CD8-positive, alpha-beta memory T cell (primary cell): ENCODE measurements around the gene PTPN7. TPM values are rescaled to one million over a fixed set of nuclear protein-coding genes. Genes with fewer than 3 reads are reported as not detected.

Experiments used
- CTCF ChIA-PET: fragments of 350-600 bp; sonication (Branson Sonifier 250); formaldehyde crosslinking; loops from one replicate; lab custom pipeline; 2021; ENCODE audit warnings: antibody characterized with exemption; lab: Charles Lee
- POLR2A ChIA-PET: fragments of 350-600 bp; sonication (Branson Sonifier 250); formaldehyde crosslinking; loops from one replicate; lab custom pipeline; 2021; ENCODE audit warnings: antibody characterized with exemption; lab: Charles Lee
- DNase-seq, 5 donors: peaks; one replicate each; pipeline versions ENCODE4 v3.0.0 to v3.0.0-alpha.2; 2020 to 2022; ENCODE audit warnings: mixed read lengths in 1 of 5
- H3K27ac ChIP-seq: one replicate; pipeline ENCODE4 v1.7.0; 2013; ENCODE audit warnings: low read depth, mild to moderate bottlenecking, low read length, moderate library complexity
- H3K27me3 ChIP-seq: 2 replicates; pipeline ENCODE4 v1.7.0; 2013; ENCODE audit warnings: low read length, mild to moderate bottlenecking; ENCODE audit not compliant: insufficient read depth, poor library complexity, severe bottlenecking
- H3K36me3 ChIP-seq: 2 replicates; pipeline ENCODE4 v1.7.0; 2013; ENCODE audit warnings: mild to moderate bottlenecking, low read length, moderate library complexity; ENCODE audit not compliant: insufficient read depth
- H3K4me1 ChIP-seq: 2 replicates; pipeline ENCODE4 v1.7.0; 2013; ENCODE audit warnings: mild to moderate bottlenecking, low read length, moderate library complexity; ENCODE audit not compliant: insufficient read depth
- H3K4me3 ChIP-seq: 2 replicates; pipeline ENCODE4 v1.7.0; 2013; ENCODE audit warnings: mild to moderate bottlenecking, low read length
- H3K9me3 ChIP-seq: 2 replicates; pipeline ENCODE4 v1.7.0; 2013; ENCODE audit warnings: mild to moderate bottlenecking, low read length
- H3K27ac Mint-ChIP-seq, 8 donors: one replicate each; pipeline ENCODE4 v1.8.0; 2020 to 2021; ENCODE audit warnings: mixed read lengths in 8 of 8, mild to moderate bottlenecking in 6 of 8, inconsistent platforms in 3 of 8, moderate library complexity in 3 of 8
- H3K27me3 Mint-ChIP-seq, 2 donors: one replicate each; pipeline ENCODE4 v1.8.0; 2020 to 2021; ENCODE audit warnings: mixed read lengths in 2 of 2, mild to moderate bottlenecking in 1 of 2, moderate library complexity in 1 of 2
- H3K36me3 Mint-ChIP-seq, 3 donors: one replicate each; pipeline ENCODE4 v1.8.0; 2020 to 2021; ENCODE audit warnings: mixed read lengths in 3 of 3, inconsistent platforms in 1 of 3, mild to moderate bottlenecking in 1 of 3
- H3K4me1 Mint-ChIP-seq, 3 donors: one replicate each; pipeline ENCODE4 v1.8.0; 2020 to 2021; ENCODE audit warnings: mixed read lengths in 3 of 3, inconsistent platforms in 1 of 3, mild to moderate bottlenecking in 1 of 3
- H3K4me3 Mint-ChIP-seq, 7 donors: one replicate each; pipeline ENCODE4 v1.8.0; 2020 to 2021; ENCODE audit warnings: mixed read lengths in 7 of 7, mild to moderate bottlenecking in 6 of 7, moderate library complexity in 4 of 7, inconsistent platforms in 2 of 7
- H3K9me3 Mint-ChIP-seq, 5 donors: one replicate each; pipeline ENCODE4 v1.8.0; 2020 to 2022; ENCODE audit warnings: mixed read lengths in 5 of 5, mild to moderate bottlenecking in 3 of 5, moderate library complexity in 2 of 5, inconsistent platforms in 1 of 5
- polyA plus RNA-seq: library from polyadenylated mRNA; unstranded; fragments of 300-500 nt; fragmentation: Illumina TruSeq; gene quantifications from one replicate; pipeline ENCODE4 v1.2.3, GENCODE V29; 2021
- total RNA-seq, 2 experiments: library from RNA; stranded (reverse); gene quantifications; one replicate each; pipeline ENCODE4 v1.2.3, GENCODE V29; 2021

PTPN7 gene
- total and polyA plus RNA-seq, 3 experiments from 2014 or later: 91.4 to 449 (median 446) TPM

DNA sequence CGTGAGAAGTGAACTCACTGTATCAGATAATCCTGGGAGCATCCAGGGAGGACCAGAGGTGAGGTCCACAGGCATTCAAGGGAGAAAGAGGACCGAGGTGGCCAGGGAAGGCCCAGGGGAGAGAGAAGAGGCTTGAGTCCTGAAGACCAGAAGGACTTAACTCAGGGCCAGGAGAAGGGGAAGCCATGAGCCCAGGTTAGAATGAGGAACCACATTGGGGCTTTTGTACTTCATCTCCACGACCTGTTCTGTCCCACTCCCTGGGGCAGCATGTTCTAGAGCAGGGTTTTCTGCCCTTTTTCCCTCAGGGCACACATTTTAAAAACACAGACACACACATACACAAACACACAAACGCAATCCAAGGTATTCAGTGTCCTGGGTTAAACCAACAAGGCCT, 41.6 kb upstream of the PTPN7 start:
- H3K36me3 Mint-ChIP-seq: no peaks in the 10 kb centered on the region
- Histone ChIP-seq H3K27ac (no peak overlapping the region), H3K4me1 (peaks cover 54% of the 10 kb centered on the region), H3K4me3 (no peak overlapping the region), H3K9me3 (no peaks in the 10 kb centered on the region), H3K36me3 (no peaks in the 10 kb centered on the region), H3K27me3 (no peaks in the 10 kb centered on the region)
- H3K4me3 Mint-ChIP-seq: peak overlapping the region in 1 of 7 donors; percentile 37
- POLR2A ChIA-PET: no interaction called here
- peaks cover 24 to 48% (median 27%) of the 10 kb centered on the region in 3 donors for H3K4me1 Mint-ChIP-seq
- no peaks in the 10 kb centered on the region for H3K27me3 Mint-ChIP-seq
- no peak for DNase-seq
- H3K27ac Mint-ChIP-seq: peak overlapping the region; percentile 73 to 93 (median 86)
- no peaks in the 10 kb centered on the region for H3K9me3 Mint-ChIP-seq
- CTCF ChIA-PET: interaction anchor here (1.2 kb wide), 2 partner anchors 9 to 12 kb away, joined by 3 to 4 read pairs; partner anchors contain the start of gene LGR6

- POLR2A ChIA-PET: interaction anchor here (0.5 kb wide), 1 partner anchor 189 kb away, joined by 4 read pairs; no protein-coding TSS in a partner anchor
- peak overlapping the region; percentile 23 to 85 (median 58) for H3K4me3 Mint-ChIP-seq
- no peaks in the 10 kb centered on the region for H3K9me3 ChIP-seq
- no peak overlapping the region for H3K27ac ChIP-seq
- H3K27me3 Mint-ChIP-seq: no peaks in the 10 kb centered on the region
- H3K4me1 Mint-ChIP-seq: peaks cover 30 to 52% (median 33%) of the 10 kb centered on the region in 3 donors
- no peaks in the 10 kb centered on the region for H3K27me3 ChIP-seq
- H3K4me3 ChIP-seq: no peak overlapping the region
- peaks cover 60% of the 10 kb centered on the region for H3K4me1 ChIP-seq
- no peaks in the 10 kb centered on the region for H3K9me3 Mint-ChIP-seq
- CTCF ChIA-PET: interaction anchor here (1.2 to 2.1 kb wide), 2 partner anchors 8 to 12 kb away, joined by 4 to 7 read pairs; partner anchors contain the start of gene LGR6
- no peaks in the 10 kb centered on the region for H3K36me3 ChIP-seq
- peak overlapping the region; percentile 73 to 97 (median 86) for H3K27ac Mint-ChIP-seq
- H3K36me3 Mint-ChIP-seq: no peaks in the 10 kb centered on the region
- peak in 2 of 5 donors; percentile 16 to 34 for DNase-seq
Measured at GRCh38 chr1:202201266-202201665, 40.9 kb upstream of the PTPN7 start.

DNA sequence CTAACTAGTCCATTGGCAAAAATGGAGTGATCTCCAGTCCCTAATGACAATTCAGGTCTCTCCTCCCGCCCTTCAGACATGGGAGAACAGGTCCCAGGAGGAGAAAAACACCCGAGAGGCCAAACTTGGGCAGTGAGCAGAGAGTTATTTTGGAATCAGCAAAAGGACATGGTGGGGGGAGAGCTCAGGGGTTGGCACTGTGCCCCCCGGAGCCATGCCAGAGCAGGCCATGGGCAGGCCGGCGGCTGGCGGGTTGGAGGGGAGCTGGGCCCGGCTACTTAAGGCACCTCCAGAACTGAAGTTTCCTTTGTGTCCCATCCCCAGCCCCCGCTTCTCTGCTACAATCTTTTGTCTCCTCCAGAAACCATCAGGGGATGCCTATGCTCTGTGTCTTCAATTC, 40.3 kb upstream of the PTPN7 start:
- POLR2A ChIA-PET: no interaction called here
- peak overlapping the region in 7 of 8 donors; percentile 73 to 97 (median 87) for H3K27ac Mint-ChIP-seq
- Histone ChIP-seq H3K9me3 (no peaks in the 10 kb centered on the region), H3K27me3 (no peaks in the 10 kb centered on the region), H3K36me3 (no peaks in the 10 kb centered on the region), H3K4me1 (peaks cover 60% of the 10 kb centered on the region), H3K4me3 (no peak overlapping the region), H3K27ac (no peak overlapping the region)
- CTCF ChIA-PET: interaction anchor here (1.1 to 2.1 kb wide), 3 partner anchors 7 to 12 kb away, joined by 3 to 7 read pairs (median 4); partner anchors contain the start of gene LGR6
- no peaks in the 10 kb centered on the region for H3K27me3 Mint-ChIP-seq
- H3K4me1 Mint-ChIP-seq: peaks cover 30 to 55% (median 33%) of the 10 kb centered on the region in 3 donors
- peak overlapping the region in 5 of 7 donors; percentile 8 to 85 (median 58) for H3K4me3 Mint-ChIP-seq
- H3K36me3 Mint-ChIP-seq: no peaks in the 10 kb centered on the region
- no peaks in the 10 kb centered on the region for H3K9me3 Mint-ChIP-seq
- no peak for DNase-seq

GRCh38 chr1:202200112-202200548, 39.7 kb upstream of the PTPN7 start:
- H3K4me1 Mint-ChIP-seq: peaks cover 33 to 55% (median 34%) of the 10 kb centered on the region in 3 donors
- no peaks in the 10 kb centered on the region for H3K36me3 ChIP-seq
- H3K4me3 Mint-ChIP-seq: peak overlapping the region in 2 of 7 donors; percentile 30 to 72
- no peak overlapping the region for H3K4me3 ChIP-seq
- peak overlapping the region in 5 of 8 donors; percentile 30 to 90 (median 56) for H3K27ac Mint-ChIP-seq
- H3K36me3 Mint-ChIP-seq: no peaks in the 10 kb centered on the region
- H3K9me3 Mint-ChIP-seq: no peaks in the 10 kb centered on the region
- ChIA-PET POLR2A (no interaction called here), CTCF (interaction anchor here (0.8 to 2.1 kb wide), 3 partner anchors 11 to 15 kb away, joined by 3 to 7 read pairs (median 3); no protein-coding TSS in a partner anchor)
- H3K27me3 ChIP-seq: no peaks in the 10 kb centered on the region
- no peak overlapping the region for H3K27ac ChIP-seq
- DNase-seq: no peak
- H3K4me1 ChIP-seq: peaks cover 60% of the 10 kb centered on the region
- no peaks in the 10 kb centered on the region for H3K9me3 ChIP-seq
- peaks cover 2 to 5% of the 10 kb centered on the region in 2 donors for H3K27me3 Mint-ChIP-seq

- Mint-ChIP-seq H3K4me1 (peaks cover 33 to 55% (median 36%) of the 10 kb centered on the region in 3 donors), H3K9me3 (no peaks in the 10 kb centered on the region), H3K27me3 (peaks cover 9 to 12% of the 10 kb centered on the region in 2 donors), H3K27ac (peak overlapping the region; percentile 49 to 92 (median 78)), H3K36me3 (no peaks in the 10 kb centered on the region), H3K4me3 (peak overlapping the region in 4 of 7 donors; percentile 20 to 77 (median 32))
- no peaks in the 10 kb centered on the region for H3K36me3 ChIP-seq
- H3K27ac ChIP-seq: peak overlapping the region; percentile 24
- no peaks in the 10 kb centered on the region for H3K27me3 ChIP-seq
- CTCF ChIA-PET: interaction anchor here (0.8 to 2.1 kb wide), 3 partner anchors 10 to 14 kb away, joined by 3 to 7 read pairs (median 3); no protein-coding TSS in a partner anchor
- DNase-seq: no peak
- H3K9me3 ChIP-seq: no peaks in the 10 kb centered on the region
- peaks cover 60% of the 10 kb centered on the region for H3K4me1 ChIP-seq
- POLR2A ChIA-PET: no interaction called here
- H3K4me3 ChIP-seq: no peak overlapping the region
Measured at GRCh38 chr1:202199040-202199889, 38.9 kb upstream of the PTPN7 start.

- CTCF ChIA-PET: no interaction called here
- peaks cover 59% of the 10 kb centered on the region for H3K4me1 ChIP-seq
- H3K36me3 ChIP-seq: no peaks in the 10 kb centered on the region
- POLR2A ChIA-PET: interaction anchor here (0.6 kb wide), 1 partner anchor 29 kb away, joined by 3 read pairs; no protein-coding TSS in a partner anchor
- no peak for DNase-seq
- peaks cover 12 to 19% of the 10 kb centered on the region in 2 donors for H3K27me3 Mint-ChIP-seq
- H3K9me3 Mint-ChIP-seq: no peaks in the 10 kb centered on the region
- H3K4me3 Mint-ChIP-seq: peak overlapping the region in 6 of 7 donors; percentile 1 to 47 (median 34)
- no peaks in the 10 kb centered on the region for H3K36me3 Mint-ChIP-seq
- peak overlapping the region in 7 of 8 donors; percentile 71 to 91 (median 82) for H3K27ac Mint-ChIP-seq
- peaks cover 37 to 57% (median 41%) of the 10 kb centered on the region in 3 donors for H3K4me1 Mint-ChIP-seq
- H3K27ac ChIP-seq: peak overlapping the region; percentile 27
- no peaks in the 10 kb centered on the region for H3K9me3 ChIP-seq
- peaks cover 3% of the 10 kb centered on the region for H3K27me3 ChIP-seq
- H3K4me3 ChIP-seq: no peak overlapping the region
Measured at GRCh38 chr1:202198366-202198724, 37.9 kb upstream of the PTPN7 start.

GRCh38 chr1:202197653-202198365, 37.4 kb upstream of the PTPN7 start:
- Histone ChIP-seq H3K4me1 (peaks cover 59% of the 10 kb centered on the region), H3K36me3 (no peaks in the 10 kb centered on the region), H3K27ac (peak overlapping the region; percentile 27), H3K27me3 (peaks cover 8% of the 10 kb centered on the region), H3K4me3 (no peak overlapping the region), H3K9me3 (no peaks in the 10 kb centered on the region)
- CTCF ChIA-PET: no interaction called here
- Mint-ChIP-seq H3K4me1 (peaks cover 37 to 56% (median 42%) of the 10 kb centered on the region in 3 donors), H3K9me3 (no peaks in the 10 kb centered on the region), H3K27me3 (peaks cover 12 to 19% of the 10 kb centered on the region in 2 donors), H3K36me3 (no peaks in the 10 kb centered on the region), H3K4me3 (peak overlapping the region; percentile 18 to 89 (median 39)), H3K27ac (peak overlapping the region; percentile 71 to 98 (median 84))
- DNase-seq: peak in 4 of 5 donors; percentile 12 to 77 (median 58)
- POLR2A ChIA-PET: interaction anchor here (0.6 kb wide), 1 partner anchor 29 kb away, joined by 3 read pairs; no protein-coding TSS in a partner anchor
